Panc1 (cell line): ENCODE results near the gene TRERF1. TPM values are rescaled to one million over a fixed set of nuclear protein-coding genes. Genes with fewer than 3 reads are reported as not detected.

Experiments
- ATAC-seq: fragments of 200-7000 bp; cut with Tn5 transposase; 2 replicates; pipeline ENCODE4 v1.9.1; 2020; ENCODE audit warnings: mild to moderate bottlenecking, moderate library complexity
- BruUV-seq: library from RNA; stranded (reverse); fragments of 400-500 nt; replicated peaks from 2 replicates; lab custom pipeline; 2021; lab: Mats Ljungman, UMichigan
- CTCF ChIA-PET: fragments of 300-600 bp; sonication (Branson Sonifier 250); formaldehyde crosslinking; loops from one replicate; lab custom pipeline; 2022; ENCODE audit warnings: antibody characterized with exemption; lab: Charles Lee
- POLR2A ChIA-PET: fragments of 300-600 bp; sonication (Branson Sonifier 250); formaldehyde crosslinking; loops from one replicate; lab custom pipeline; 2022; ENCODE audit warnings: antibody characterized with exemption; lab: Charles Lee
- DNase-seq: peaks from one replicate; pipeline ENCODE4 v3.0.0-alpha.2; 2010; ENCODE audit warnings: low read depth, low spot score
- H3K27ac ChIP-seq: 2 replicates; pipeline ENCODE4 v1.5.1; 2011; ENCODE audit warnings: mild to moderate bottlenecking, low read length, inconsistent platforms
- H3K27me3 ChIP-seq: fragments of 200-500 bp; sonication (Bioruptor generic); 2 replicates; pipeline ENCODE4 v1.6.0; 2014; ENCODE audit warnings: low read length, inconsistent platforms; ENCODE audit not compliant: control insufficient read depth, insufficient read depth
- H3K36me3 ChIP-seq: fragments of 200-500 bp; sonication (Bioruptor generic); 2 replicates; pipeline ENCODE4 v1.5.1; 2014; ENCODE audit warnings: inconsistent platforms, mild to moderate bottlenecking, low read length, moderate library complexity; ENCODE audit not compliant: control insufficient read depth, insufficient read depth
- H3K4me1 ChIP-seq: 2 replicates; pipeline ENCODE4 v1.5.1; 2011; ENCODE audit warnings: inconsistent platforms, mild to moderate bottlenecking, low read length, moderate library complexity; ENCODE audit not compliant: control insufficient read depth, insufficient read depth
- H3K4me3 ChIP-seq, 2 experiments: 2 replicates each; pipeline ENCODE4 v1.5.1; 2011 to 2012; ENCODE audit warnings: low read depth in 2 of 2, low read length in 2 of 2, mild to moderate bottlenecking in 2 of 2, inconsistent platforms in 1 of 2, moderate library complexity in 1 of 2
- H3K9me3 ChIP-seq: fragments of 200-500 bp; sonication (Bioruptor generic); 2 replicates; pipeline ENCODE4 v1.5.1; 2014; ENCODE audit warnings: low read depth, mild to moderate bottlenecking, inconsistent platforms, low read length, moderate library complexity; ENCODE audit not compliant: control insufficient read depth, insufficient read depth
- POLR2AphosphoS5 ChIP-seq: IDR thresholded peaks from 2 replicates; pipeline ENCODE4 v1.6.1; 2012; ENCODE audit warnings: mild to moderate bottlenecking, low read depth, low read length, moderate library complexity
- SIN3A ChIP-seq: IDR thresholded peaks from 2 replicates; pipeline ENCODE4 v1.6.1; 2012; ENCODE audit warnings: low read depth, mild to moderate bottlenecking, low read length, moderate library complexity, borderline replicate concordance; ENCODE audit not compliant: insufficient read depth
- TCF7L2 ChIP-seq: IDR thresholded peaks from 2 replicates; pipeline ENCODE4 v1.6.1; 2011; ENCODE audit warnings: mild to moderate bottlenecking, low read depth, low read length, inconsistent platforms
- in situ Hi-C: cut with HindIII; loops from 2 replicates; pipeline ENCODE4 v1.10.0; 2016; ENCODE audit warnings: low sequenced_read_pairs, low pct_unique_long_range_greater_than_20kb
- intact Hi-C: fragments of 100-400 bp; cut with micrococcal nuclease; formaldehyde crosslinking; loops from one replicate; pipeline ENCODE4 v1.10.0; 2022; ENCODE audit not compliant: unreplicated experiment
- total RNA-seq: library from RNA; stranded (reverse); gene quantifications from one replicate; pipeline ENCODE4 v1.2.1, GENCODE V29; 2021; ENCODE audit not compliant: unreplicated experiment
- TF ChIP-seq, protein P1 (sequence below), 2 experiments: IDR thresholded peaks; 2 replicates each; pipeline ENCODE4 v1.6.1; 2011 to 2012; ENCODE audit warnings: low read depth in 2 of 2, control low read depth in 1 of 2, low read length in 1 of 2, mild to moderate bottlenecking in 1 of 2, moderate library complexity in 1 of 2; ENCODE audit not compliant: insufficient read depth in 1 of 2
- TF ChIP-seq, protein P2 (sequence below): fragments of 450-650 bp; IDR thresholded peaks from 2 replicates; pipeline ENCODE4 v1.5.1; 2017; ENCODE audit warnings: mild to moderate bottlenecking

TRERF1 gene
- total RNA-seq, 1 experiment from 2014 or later, result 30.6 TPM

DNA sequence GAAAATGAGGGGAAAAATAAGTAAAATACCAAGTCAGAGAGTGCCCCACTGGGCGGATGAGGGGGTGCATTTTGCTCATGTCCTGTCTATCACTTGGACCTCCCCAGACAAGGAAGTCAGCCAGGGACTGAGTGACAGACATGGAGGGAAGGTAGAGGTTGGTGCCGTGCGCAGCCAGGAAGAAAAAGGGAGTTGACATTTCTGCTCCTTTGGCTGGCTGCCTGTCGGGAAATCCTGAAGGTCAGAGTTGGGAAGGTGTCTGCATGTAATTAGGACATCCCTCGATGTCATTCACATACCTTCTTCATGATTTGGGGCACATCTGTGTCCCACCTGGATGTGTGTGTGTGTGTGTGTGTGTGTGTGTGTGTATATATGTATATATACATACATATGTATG, 269.6 kb downstream of the TRERF1 start:
- no TSS peak for BruUV-seq
- CTCF ChIA-PET, result no interaction called here

DNA sequence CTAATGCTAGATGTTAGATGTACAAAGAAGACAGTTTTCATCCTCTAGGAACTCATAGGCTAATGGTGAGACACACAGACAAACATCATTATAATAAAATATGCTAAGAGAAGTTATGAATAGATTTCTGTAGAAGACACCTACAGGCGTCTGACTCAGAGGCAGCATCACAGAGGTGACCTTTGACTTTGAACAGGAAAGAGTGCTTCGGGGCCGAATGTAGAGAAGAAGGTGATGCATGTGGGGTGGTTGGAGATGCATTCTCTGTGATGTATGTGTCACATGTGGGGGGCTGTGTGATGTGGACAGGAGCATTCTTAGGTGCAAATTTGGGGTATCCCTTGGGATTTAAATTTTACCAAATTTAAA, 271.8 kb downstream of the TRERF1 start:
- DNase-seq, result no peak
- Histone ChIP-seq H3K4me1 (no peaks in the 10 kb centered on the region), H3K36me3 (no peaks in the 10 kb centered on the region), H3K27me3 (no peaks in the 10 kb centered on the region), H3K27ac (no peak overlapping the region), H3K9me3 (no peaks in the 10 kb centered on the region), H3K4me3 (no peak overlapping the region)
- ATAC-seq, result no peak
- intact Hi-C loops (no loop called here), in situ Hi-C loops (no loop called here)
- TF ChIP-seq SIN3A (no peak), TCF7L2 (no peak), POLR2AphosphoS5 (no peak)
- TF ChIP-seq, protein P1, sequence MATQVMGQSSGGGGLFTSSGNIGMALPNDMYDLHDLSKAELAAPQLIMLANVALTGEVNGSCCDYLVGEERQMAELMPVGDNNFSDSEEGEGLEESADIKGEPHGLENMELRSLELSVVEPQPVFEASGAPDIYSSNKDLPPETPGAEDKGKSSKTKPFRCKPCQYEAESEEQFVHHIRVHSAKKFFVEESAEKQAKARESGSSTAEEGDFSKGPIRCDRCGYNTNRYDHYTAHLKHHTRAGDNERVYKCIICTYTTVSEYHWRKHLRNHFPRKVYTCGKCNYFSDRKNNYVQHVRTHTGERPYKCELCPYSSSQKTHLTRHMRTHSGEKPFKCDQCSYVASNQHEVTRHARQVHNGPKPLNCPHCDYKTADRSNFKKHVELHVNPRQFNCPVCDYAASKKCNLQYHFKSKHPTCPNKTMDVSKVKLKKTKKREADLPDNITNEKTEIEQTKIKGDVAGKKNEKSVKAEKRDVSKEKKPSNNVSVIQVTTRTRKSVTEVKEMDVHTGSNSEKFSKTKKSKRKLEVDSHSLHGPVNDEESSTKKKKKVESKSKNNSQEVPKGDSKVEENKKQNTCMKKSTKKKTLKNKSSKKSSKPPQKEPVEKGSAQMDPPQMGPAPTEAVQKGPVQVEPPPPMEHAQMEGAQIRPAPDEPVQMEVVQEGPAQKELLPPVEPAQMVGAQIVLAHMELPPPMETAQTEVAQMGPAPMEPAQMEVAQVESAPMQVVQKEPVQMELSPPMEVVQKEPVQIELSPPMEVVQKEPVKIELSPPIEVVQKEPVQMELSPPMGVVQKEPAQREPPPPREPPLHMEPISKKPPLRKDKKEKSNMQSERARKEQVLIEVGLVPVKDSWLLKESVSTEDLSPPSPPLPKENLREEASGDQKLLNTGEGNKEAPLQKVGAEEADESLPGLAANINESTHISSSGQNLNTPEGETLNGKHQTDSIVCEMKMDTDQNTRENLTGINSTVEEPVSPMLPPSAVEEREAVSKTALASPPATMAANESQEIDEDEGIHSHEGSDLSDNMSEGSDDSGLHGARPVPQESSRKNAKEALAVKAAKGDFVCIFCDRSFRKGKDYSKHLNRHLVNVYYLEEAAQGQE (IDR thresholded peaks at IDR 0.05; ENCODE audit: insufficient read depth in 1 of 2, low read depth in 2 of 2, low read length in 1 of 2), result no peak
- TF ChIP-seq, protein P2, sequence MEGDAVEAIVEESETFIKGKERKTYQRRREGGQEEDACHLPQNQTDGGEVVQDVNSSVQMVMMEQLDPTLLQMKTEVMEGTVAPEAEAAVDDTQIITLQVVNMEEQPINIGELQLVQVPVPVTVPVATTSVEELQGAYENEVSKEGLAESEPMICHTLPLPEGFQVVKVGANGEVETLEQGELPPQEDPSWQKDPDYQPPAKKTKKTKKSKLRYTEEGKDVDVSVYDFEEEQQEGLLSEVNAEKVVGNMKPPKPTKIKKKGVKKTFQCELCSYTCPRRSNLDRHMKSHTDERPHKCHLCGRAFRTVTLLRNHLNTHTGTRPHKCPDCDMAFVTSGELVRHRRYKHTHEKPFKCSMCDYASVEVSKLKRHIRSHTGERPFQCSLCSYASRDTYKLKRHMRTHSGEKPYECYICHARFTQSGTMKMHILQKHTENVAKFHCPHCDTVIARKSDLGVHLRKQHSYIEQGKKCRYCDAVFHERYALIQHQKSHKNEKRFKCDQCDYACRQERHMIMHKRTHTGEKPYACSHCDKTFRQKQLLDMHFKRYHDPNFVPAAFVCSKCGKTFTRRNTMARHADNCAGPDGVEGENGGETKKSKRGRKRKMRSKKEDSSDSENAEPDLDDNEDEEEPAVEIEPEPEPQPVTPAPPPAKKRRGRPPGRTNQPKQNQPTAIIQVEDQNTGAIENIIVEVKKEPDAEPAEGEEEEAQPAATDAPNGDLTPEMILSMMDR, result no peak
- ChIA-PET CTCF (no interaction called here), POLR2A (no interaction called here)
- no TSS peak for BruUV-seq

More for the DNA sequence above, 269.6 kb downstream of the TRERF1 start:
- Histone ChIP-seq H3K27me3 (no peaks in the 10 kb centered on the region), H3K36me3 (no peaks in the 10 kb centered on the region), H3K27ac (no peak overlapping the region), H3K9me3 (no peaks in the 10 kb centered on the region), H3K4me3 (no peak overlapping the region), H3K4me1 (no peaks in the 10 kb centered on the region)
- POLR2A ChIA-PET, result no interaction called here
- TF ChIP-seq POLR2AphosphoS5 (no peak), TCF7L2 (no peak), SIN3A (no peak)
- TF ChIP-seq, protein P1 (IDR thresholded peaks at IDR 0.05; ENCODE audit: insufficient read depth in 1 of 2, low read depth in 2 of 2, low read length in 1 of 2), result no peak
- TF ChIP-seq, protein P2, result no peak
- intact Hi-C loops (no loop called here), in situ Hi-C loops (no loop called here)
- no peak for DNase-seq
- no peak for ATAC-seq
